Activated T-helper 2 cell treated with anti-CD3 and anti-CD28 coated beads, Interferon-gamma antibody, Interleukin-2, Interleukin-4, amounts not matched to agents 10 μg/mL and 5 μg/mL and 100 μg/mL, durations not matched to agents 14 hours and 24 hours and 36 hours (primary cell): Measurements from ENCODE around the gene GBP1. TPM values are rescaled to one million over a fixed set of nuclear protein-coding genes. Genes with fewer than 3 reads are reported as not detected.

Experiments used
- DNase-seq: peaks from one replicate; pipeline ENCODE4 v3.0.0; 2021; ENCODE audit warnings: low spot score
- H3K27ac Mint-ChIP-seq: one replicate; pipeline ENCODE4 v1.8.0; 2021; ENCODE audit warnings: mixed read lengths
- H3K27me3 Mint-ChIP-seq: one replicate; pipeline ENCODE4 v1.8.0; 2021; ENCODE audit warnings: low read depth, mixed read lengths
- H3K36me3 Mint-ChIP-seq: one replicate; pipeline ENCODE4 v1.8.0; 2021; ENCODE audit warnings: low read depth, mixed read lengths
- H3K4me1 Mint-ChIP-seq: one replicate; pipeline ENCODE4 v1.8.0; 2021; ENCODE audit warnings: low read depth, mixed read lengths
- H3K4me3 Mint-ChIP-seq: one replicate; pipeline ENCODE4 v1.8.0; 2021; ENCODE audit warnings: low read depth, mild to moderate bottlenecking, moderate library complexity, mixed read lengths
- H3K9me3 Mint-ChIP-seq: one replicate; pipeline ENCODE4 v1.8.0; 2021; ENCODE audit warnings: mixed read lengths
- intact Hi-C: fragments of 100-400 bp; cut with micrococcal nuclease; formaldehyde crosslinking; loops from one replicate; pipeline ENCODE4 v1.15.1; 2023
- total RNA-seq: library from RNA; stranded (reverse); gene quantifications from 2 replicates; pipeline ENCODE4 v1.2.3, GENCODE V29; 2022

GBP1 gene
- 35.3 and 40.0 TPM in 2 replicates for total RNA-seq

- intact Hi-C loops: loop anchor here (1.0 to 2.0 kb wide), 3 partner anchors 18 to 42 kb away; partner anchors contain the start of gene GBP3
- H3K27ac Mint-ChIP-seq: peak within 1 kb of the TSS; percentile 86
- H3K4me3 Mint-ChIP-seq: peak within 1 kb of the TSS; percentile 81
- H3K36me3 Mint-ChIP-seq: peaks cover 36% of the 10 kb centered on the region
- DNase-seq: no peak
- H3K27me3 Mint-ChIP-seq: no peaks in the 10 kb centered on the region
- peaks cover 59% of the 10 kb centered on the region for H3K4me1 Mint-ChIP-seq
- H3K9me3 Mint-ChIP-seq: no peaks in the 10 kb centered on the region
Measured at GRCh38 chr1:89065079-89065868, at the start of gene GBP1. Gene GBP1 (minus strand): TSS chr1:89065208. CDS start chr1:89063234, 1,974 bp downstream.

GRCh38 chr1:89114662-89115061 lies 49.7 kb upstream of the GBP1 start:
- DNase-seq: no peak
- Mint-ChIP-seq H3K27me3 (no peaks in the 10 kb centered on the region), H3K4me1 (peaks cover 6% of the 10 kb centered on the region), H3K9me3 (no peaks in the 10 kb centered on the region), H3K4me3 (no peak overlapping the region), H3K27ac (no peak overlapping the region), H3K36me3 (peaks cover 56% of the 10 kb centered on the region)
- intact Hi-C loops: no loop called here

GRCh38 chr1:89112871-89113613 lies 48.0 kb upstream of the GBP1 start:
- H3K4me1 Mint-ChIP-seq: peaks cover 6% of the 10 kb centered on the region
- H3K27me3 Mint-ChIP-seq: no peaks in the 10 kb centered on the region
- no peak overlapping the region for H3K4me3 Mint-ChIP-seq
- peaks cover 72% of the 10 kb centered on the region for H3K36me3 Mint-ChIP-seq
- no peak overlapping the region for H3K27ac Mint-ChIP-seq
- intact Hi-C loops: no loop called here
- H3K9me3 Mint-ChIP-seq: no peaks in the 10 kb centered on the region
- DNase-seq: no peak

GRCh38 chr1:89104687-89105086 lies 39.7 kb upstream of the GBP1 start:
- intact Hi-C loops: no loop called here
- H3K27ac Mint-ChIP-seq: no peak overlapping the region
- H3K36me3 Mint-ChIP-seq: peaks cover 67% of the 10 kb centered on the region
- peaks cover 7% of the 10 kb centered on the region for H3K4me1 Mint-ChIP-seq
- no peak overlapping the region for H3K4me3 Mint-ChIP-seq
- no peaks in the 10 kb centered on the region for H3K27me3 Mint-ChIP-seq
- DNase-seq: no peak
- H3K9me3 Mint-ChIP-seq: no peaks in the 10 kb centered on the region

- Mint-ChIP-seq H3K27ac (no peak overlapping the region), H3K27me3 (no peaks in the 10 kb centered on the region), H3K4me3 (no peak overlapping the region), H3K36me3 (peaks cover 61% of the 10 kb centered on the region), H3K9me3 (no peaks in the 10 kb centered on the region), H3K4me1 (peaks cover 7% of the 10 kb centered on the region)
- no peak for DNase-seq
- intact Hi-C loops: no loop called here
Measured at GRCh38 chr1:89104147-89104546, 39.1 kb upstream of the GBP1 start.

GRCh38 chr1:89102021-89102420 lies 37.0 kb upstream of the GBP1 start:
- DNase-seq: no peak
- Mint-ChIP-seq H3K27me3 (no peaks in the 10 kb centered on the region), H3K4me3 (no peak overlapping the region), H3K4me1 (peaks cover 7% of the 10 kb centered on the region), H3K27ac (no peak overlapping the region), H3K36me3 (peaks cover 40% of the 10 kb centered on the region), H3K9me3 (peaks cover 5% of the 10 kb centered on the region)
- intact Hi-C loops: no loop called here

DNA sequence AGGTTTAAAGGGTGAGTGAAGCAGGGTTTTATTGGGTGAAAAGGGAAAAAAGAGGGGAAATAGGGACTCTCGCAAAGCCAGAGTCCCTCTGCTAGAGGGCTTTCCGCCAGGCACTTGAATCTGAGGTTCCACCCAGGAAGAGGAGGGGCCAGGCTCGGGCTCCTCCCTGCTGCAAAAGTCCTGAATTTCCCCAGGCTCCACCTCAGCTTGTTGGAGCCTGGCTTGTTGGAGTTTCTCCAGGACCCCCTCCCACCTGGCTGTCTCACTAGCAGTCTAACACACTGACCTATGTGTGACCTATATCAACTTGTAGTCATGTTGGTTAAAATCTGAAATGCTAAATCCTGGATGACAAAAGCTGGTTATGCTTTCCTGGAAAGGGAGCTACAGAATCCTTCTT lies 35.4 kb upstream of the GBP1 start:
- no peak overlapping the region for H3K27ac Mint-ChIP-seq
- peaks cover 18% of the 10 kb centered on the region for H3K9me3 Mint-ChIP-seq
- no peak overlapping the region for H3K4me3 Mint-ChIP-seq
- no peaks in the 10 kb centered on the region for H3K27me3 Mint-ChIP-seq
- DNase-seq: no peak
- peaks cover 24% of the 10 kb centered on the region for H3K36me3 Mint-ChIP-seq
- intact Hi-C loops: no loop called here
- peaks cover 7% of the 10 kb centered on the region for H3K4me1 Mint-ChIP-seq

GRCh38 chr1:89098857-89099256 lies 33.8 kb upstream of the GBP1 start:
- peaks cover 1% of the 10 kb centered on the region for H3K27me3 Mint-ChIP-seq
- no peak for DNase-seq
- H3K4me1 Mint-ChIP-seq: peaks cover under 1% of the 10 kb centered on the region
- H3K9me3 Mint-ChIP-seq: peaks cover 18% of the 10 kb centered on the region
- no peak overlapping the region for H3K4me3 Mint-ChIP-seq
- H3K36me3 Mint-ChIP-seq: peaks cover 9% of the 10 kb centered on the region
- intact Hi-C loops: no loop called here
- no peak overlapping the region for H3K27ac Mint-ChIP-seq

DNA sequence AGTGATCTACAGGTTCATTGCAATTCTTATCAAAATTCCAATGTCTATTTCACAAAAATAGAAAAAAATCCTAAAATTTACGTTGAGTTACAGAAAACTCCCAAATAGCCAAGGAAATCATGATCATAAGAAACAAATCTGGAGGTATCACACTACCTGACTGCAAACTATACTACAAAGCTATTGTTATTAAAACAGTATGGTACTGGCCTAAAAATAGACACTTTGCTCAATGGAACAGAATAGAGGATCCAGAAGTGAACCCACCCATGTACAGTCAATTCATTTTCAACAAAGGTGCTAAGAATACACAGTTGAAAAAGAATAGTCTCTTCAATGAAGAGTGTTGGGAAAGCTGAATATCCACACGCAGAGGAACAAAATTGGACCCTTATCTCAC lies 30.7 kb upstream of the GBP1 start:
- intact Hi-C loops: no loop called here
- Mint-ChIP-seq H3K4me1 (peaks cover 6% of the 10 kb centered on the region), H3K36me3 (no peaks in the 10 kb centered on the region), H3K4me3 (no peak overlapping the region), H3K27ac (no peak overlapping the region), H3K9me3 (peaks cover 18% of the 10 kb centered on the region), H3K27me3 (peaks cover 10% of the 10 kb centered on the region)
- no peak for DNase-seq

DNA sequence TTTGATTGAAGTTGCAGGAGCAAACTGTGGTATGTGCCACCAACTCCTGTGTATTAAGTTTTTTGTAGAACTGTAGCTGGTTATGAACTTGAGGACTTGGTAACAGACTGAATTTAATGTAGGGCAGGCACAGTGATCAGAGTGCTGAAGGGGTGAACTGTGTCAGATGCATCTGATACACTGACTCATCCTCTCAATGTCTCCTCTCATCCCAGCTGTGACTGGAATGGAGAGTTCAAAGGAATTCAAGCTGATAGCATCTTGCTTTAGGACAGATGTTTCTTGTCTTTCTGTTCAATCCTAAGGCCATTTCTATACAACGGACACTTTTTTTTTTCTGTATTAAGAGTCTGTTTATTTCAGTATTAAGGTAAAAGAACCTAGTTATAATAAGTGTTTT lies 25.0 kb upstream of the GBP1 start:
- no peaks in the 10 kb centered on the region for H3K9me3 Mint-ChIP-seq
- H3K4me3 Mint-ChIP-seq: no peak overlapping the region
- intact Hi-C loops: loop anchor here (5.0 kb wide), 1 partner anchor 182 kb away; the partner anchor contains the start of gene GBP5
- no peaks in the 10 kb centered on the region for H3K36me3 Mint-ChIP-seq
- no peak for DNase-seq
- no peak overlapping the region for H3K27ac Mint-ChIP-seq
- peaks cover 16% of the 10 kb centered on the region for H3K4me1 Mint-ChIP-seq
- peaks cover 12% of the 10 kb centered on the region for H3K27me3 Mint-ChIP-seq

- Mint-ChIP-seq H3K4me1 (peaks cover 18% of the 10 kb centered on the region), H3K27ac (no peak overlapping the region), H3K9me3 (no peaks in the 10 kb centered on the region), H3K4me3 (no peak overlapping the region), H3K27me3 (peaks cover 12% of the 10 kb centered on the region), H3K36me3 (no peaks in the 10 kb centered on the region)
- no peak for DNase-seq
- intact Hi-C loops: loop anchor here (5.0 kb wide), 1 partner anchor 184 kb away; the partner anchor contains the start of gene GBP5
Measured at GRCh38 chr1:89088572-89088971, 23.6 kb upstream of the GBP1 start.

DNA sequence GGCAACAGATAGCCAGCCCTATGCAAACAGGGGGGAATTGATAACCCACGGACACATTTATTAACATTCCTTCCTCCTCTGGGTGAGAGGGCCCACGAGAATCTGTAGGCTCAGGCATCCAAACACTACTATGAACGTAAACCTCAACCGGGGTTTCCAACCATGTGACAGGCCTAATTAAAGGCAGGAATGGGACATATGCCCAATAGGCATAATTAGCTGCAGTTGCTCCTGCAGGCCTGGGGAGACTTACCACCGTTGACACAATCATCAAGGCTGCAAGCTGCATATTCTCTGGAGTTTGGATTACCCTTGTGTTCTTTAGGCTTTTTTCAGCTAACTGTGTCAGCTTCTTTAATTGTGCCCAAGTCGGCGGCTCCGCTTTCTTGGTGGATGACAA lies 22.2 kb upstream of the GBP1 start:
- peaks cover 18% of the 10 kb centered on the region for H3K4me1 Mint-ChIP-seq
- no peak for DNase-seq
- no peak overlapping the region for H3K4me3 Mint-ChIP-seq
- H3K9me3 Mint-ChIP-seq: no peaks in the 10 kb centered on the region
- intact Hi-C loops: loop anchor here (5.0 kb wide), 1 partner anchor 185 kb away; the partner anchor contains the start of gene GBP5
- H3K27me3 Mint-ChIP-seq: peaks cover 7% of the 10 kb centered on the region
- no peak overlapping the region for H3K27ac Mint-ChIP-seq
- no peaks in the 10 kb centered on the region for H3K36me3 Mint-ChIP-seq

- H3K4me1 Mint-ChIP-seq: peaks cover 14% of the 10 kb centered on the region
Measured at GRCh38 chr1:89085781-89086180, 20.8 kb upstream of the GBP1 start.

More at GRCh38 chr1:89085781-89086180, 20.8 kb upstream of the GBP1 start:
- intact Hi-C loops: loop anchor here (1.0 to 5.0 kb wide), 4 partner anchors 87 to 370 kb away; partner anchors contain the start of gene GBP5
- Mint-ChIP-seq H3K36me3 (no peaks in the 10 kb centered on the region), H3K4me3 (no peak overlapping the region), H3K27ac (no peak overlapping the region), H3K9me3 (peaks cover 3% of the 10 kb centered on the region), H3K27me3 (peaks cover 8% of the 10 kb centered on the region)
- DNase-seq: peak; percentile 51
